ENCODE data around the gene OR51G1. TPM values are rescaled to one million over a fixed set of nuclear protein-coding genes. Genes with fewer than 3 reads are reported as not detected.

The OR51G1 gene
- total RNA-seq, 1 experiment from 2014 or later: not detected

DNA sequence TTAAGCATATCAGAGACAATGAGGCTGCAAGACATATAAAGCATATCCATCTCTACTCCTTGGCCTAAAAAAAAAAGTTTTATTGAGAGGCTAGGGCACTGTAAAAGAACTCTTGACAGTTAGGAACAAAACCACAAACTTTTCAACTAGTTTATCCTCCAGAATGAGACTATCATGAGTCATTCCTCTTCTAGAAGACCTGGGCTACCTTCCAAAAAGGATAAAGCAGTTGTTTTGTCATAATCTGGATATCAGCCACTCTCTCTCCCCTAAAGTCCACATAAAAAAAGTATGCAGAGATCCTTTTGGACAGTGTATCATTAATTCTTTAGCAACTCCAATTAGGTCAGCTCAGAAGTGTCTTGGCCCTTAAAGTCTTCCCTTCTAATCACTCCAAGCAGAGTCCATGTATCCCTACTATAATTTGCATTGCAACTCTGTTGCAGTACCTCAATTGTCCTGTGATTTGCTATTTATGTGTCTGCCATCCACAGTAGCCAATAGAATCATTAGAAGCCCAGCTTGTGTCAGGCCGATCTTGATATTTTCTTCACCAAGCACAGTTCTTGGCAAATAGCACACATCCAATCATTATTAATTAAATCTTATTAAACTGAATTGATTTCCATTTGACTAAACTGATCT is 32.0 kb downstream of the OR51G1 start:
- ATAC-seq (peak; percentile 80), DNase-seq (ENCODE audit: low read depth, low spot score) (no peak)
- Histone ChIP-seq H3K79me2 (ENCODE audit: insufficient read depth, low read length) (no peaks in the 10 kb centered on the region), H3K9ac (ENCODE audit: low read length) (no peak overlapping the region), H3K4me3 (replicated peaks in 1 of 2; ENCODE audit: low read depth in 1 of 2, low read length in 2 of 2) (no peak overlapping the region), H3K27me3 (ENCODE audit: insufficient read depth, low read length) (peaks cover 15% of the 10 kb centered on the region), H3K9me3 (ENCODE audit: control insufficient read depth in 1 of 2, insufficient read depth in 1 of 2, low read depth in 1 of 2, low read length in 2 of 2) (no peaks in the 10 kb centered on the region), H3K4me2 (ENCODE audit: low read length) (no peak overlapping the region), H3K27ac (ENCODE audit: low read depth, low read length) (no peak overlapping the region), H3K36me3 (ENCODE audit: control insufficient read depth in 1 of 2, insufficient read depth in 2 of 2, low read length in 2 of 2) (no peaks in the 10 kb centered on the region), H2AFZ (ENCODE audit: low read depth, low read length, poor library complexity, severe bottlenecking) (no peak overlapping the region), H3K4me1 (ENCODE audit: control insufficient read depth in 1 of 2, insufficient read depth in 2 of 2, low read length in 2 of 2) (peaks cover 0 to 6% of the 10 kb centered on the region in 2 experiments; a peak in 2 of 4 replicates), H3K9me2 (ENCODE audit: insufficient read depth) (no peaks in the 10 kb centered on the region), H4K20me1 (ENCODE audit: insufficient read depth) (no peaks in the 10 kb centered on the region; the same call in 1 of the 2 replicates)
- TF ChIP-seq FOSL1 (IDR thresholded peaks at IDR 0.05; ENCODE audit: low read depth) (peak; percentile 61), ZFX (IDR thresholded peaks at IDR 0.05) (no peak), EZH2phosphoT487 (IDR thresholded peaks at IDR 0.05; ENCODE audit: borderline replicate concordance) (no peak), EZH2 (IDR thresholded peaks at IDR 0.05) (no peak), EGR1 (IDR thresholded peaks at IDR 0.05; ENCODE audit: low read depth) (no peak), TCF7L2 (IDR thresholded peaks at IDR 0.05; ENCODE audit: borderline replicate concordance, extremely low read depth, insufficient read depth, insufficient read length) (no peak)
- TF ChIP-seq, protein P1, sequence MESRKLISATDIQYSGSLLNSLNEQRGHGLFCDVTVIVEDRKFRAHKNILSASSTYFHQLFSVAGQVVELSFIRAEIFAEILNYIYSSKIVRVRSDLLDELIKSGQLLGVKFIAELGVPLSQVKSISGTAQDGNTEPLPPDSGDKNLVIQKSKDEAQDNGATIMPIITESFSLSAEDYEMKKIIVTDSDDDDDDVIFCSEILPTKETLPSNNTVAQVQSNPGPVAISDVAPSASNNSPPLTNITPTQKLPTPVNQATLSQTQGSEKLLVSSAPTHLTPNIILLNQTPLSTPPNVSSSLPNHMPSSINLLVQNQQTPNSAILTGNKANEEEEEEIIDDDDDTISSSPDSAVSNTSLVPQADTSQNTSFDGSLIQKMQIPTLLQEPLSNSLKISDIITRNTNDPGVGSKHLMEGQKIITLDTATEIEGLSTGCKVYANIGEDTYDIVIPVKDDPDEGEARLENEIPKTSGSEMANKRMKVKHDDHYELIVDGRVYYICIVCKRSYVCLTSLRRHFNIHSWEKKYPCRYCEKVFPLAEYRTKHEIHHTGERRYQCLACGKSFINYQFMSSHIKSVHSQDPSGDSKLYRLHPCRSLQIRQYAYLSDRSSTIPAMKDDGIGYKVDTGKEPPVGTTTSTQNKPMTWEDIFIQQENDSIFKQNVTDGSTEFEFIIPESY (IDR thresholded peaks at IDR 0.05; ENCODE audit: extremely low read depth, insufficient replicate concordance, low read length): no peak
- TF ChIP-seq, protein P2, sequence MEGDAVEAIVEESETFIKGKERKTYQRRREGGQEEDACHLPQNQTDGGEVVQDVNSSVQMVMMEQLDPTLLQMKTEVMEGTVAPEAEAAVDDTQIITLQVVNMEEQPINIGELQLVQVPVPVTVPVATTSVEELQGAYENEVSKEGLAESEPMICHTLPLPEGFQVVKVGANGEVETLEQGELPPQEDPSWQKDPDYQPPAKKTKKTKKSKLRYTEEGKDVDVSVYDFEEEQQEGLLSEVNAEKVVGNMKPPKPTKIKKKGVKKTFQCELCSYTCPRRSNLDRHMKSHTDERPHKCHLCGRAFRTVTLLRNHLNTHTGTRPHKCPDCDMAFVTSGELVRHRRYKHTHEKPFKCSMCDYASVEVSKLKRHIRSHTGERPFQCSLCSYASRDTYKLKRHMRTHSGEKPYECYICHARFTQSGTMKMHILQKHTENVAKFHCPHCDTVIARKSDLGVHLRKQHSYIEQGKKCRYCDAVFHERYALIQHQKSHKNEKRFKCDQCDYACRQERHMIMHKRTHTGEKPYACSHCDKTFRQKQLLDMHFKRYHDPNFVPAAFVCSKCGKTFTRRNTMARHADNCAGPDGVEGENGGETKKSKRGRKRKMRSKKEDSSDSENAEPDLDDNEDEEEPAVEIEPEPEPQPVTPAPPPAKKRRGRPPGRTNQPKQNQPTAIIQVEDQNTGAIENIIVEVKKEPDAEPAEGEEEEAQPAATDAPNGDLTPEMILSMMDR (IDR thresholded peaks at IDR 0.05 in 2 of 3, conservative IDR thresholded peaks at IDR 0.05 in 1 of 3; ENCODE audit: borderline replicate concordance in 1 of 3, insufficient read depth in 1 of 3, low read depth in 2 of 3, low read length in 2 of 3): peak in 2 of 3 experiments; percentile 27 to 33; a peak in 2 of 6 replicates
- POLR2A ChIA-PET: no interaction called here
- intact Hi-C loops (cut with micrococcal nuclease): no loop called here
- BruUV-seq (replicated peaks): no TSS peak
- CTCF ChIA-PET: no interaction called here
- RAD21 ChIA-PET (ENCODE audit: low non-redundant PET in 1 of 2, low total read pairs in 2 of 2, uncharacterized antibody in 2 of 2, unreplicated experiment in 2 of 2): no interaction called here

Measured in HCT116 (cell line).